PC-9 (cell line): ENCODE measurements around the gene CTNNA1. TPM values are rescaled to one million over a fixed set of nuclear protein-coding genes. Genes with fewer than 3 reads are reported as not detected.

Source experiments
- BruUV-seq: library from RNA; stranded (reverse); fragments of 400-500 nt; replicated peaks from 2 replicates; lab custom pipeline; 2021; lab: Mats Ljungman, UMichigan
- CTCF ChIA-PET: fragments of 300-600 bp; sonication (Branson Sonifier 250); formaldehyde crosslinking; loops from one replicate; lab custom pipeline; 2022; ENCODE audit warnings: antibody characterized with exemption; lab: Charles Lee
- POLR2A ChIA-PET: fragments of 300-600 bp; sonication (Branson Sonifier 250); formaldehyde crosslinking; loops from one replicate; lab custom pipeline; 2022; ENCODE audit warnings: antibody characterized with exemption; ENCODE audit not compliant: unreplicated experiment; lab: Charles Lee
- DNase-seq, 2 experiments: peaks; one replicate each; pipeline versions ENCODE4 v3.0.0 to v3.0.0-alpha.2; 2015 to 2022; ENCODE audit warnings: mixed read lengths in 1 of 2
- H2AFZ ChIP-seq: fragments of 200-600 bp; sonication (generic); 2 replicates; pipeline ENCODE4 v1.8.1; 2017; ENCODE audit warnings: antibody characterized with exemption
- H3F3A ChIP-seq: fragments of 200-600 bp; sonication (generic); 2 replicates; pipeline ENCODE4 v1.8.1; 2017; ENCODE audit warnings: antibody characterized with exemption, mild to moderate bottlenecking, low read depth; ENCODE audit not compliant: insufficient read depth
- H3K27ac ChIP-seq: fragments of 200-600 bp; sonication (generic); 2 replicates; pipeline ENCODE4 v1.6.1; 2016; ENCODE audit warnings: mixed run types
- H3K27me3 ChIP-seq: fragments of 200-600 bp; sonication (generic); 2 replicates; pipeline ENCODE4 v1.6.1; 2016; ENCODE audit warnings: low read depth, mixed run types; ENCODE audit not compliant: insufficient read depth
- H3K36me3 ChIP-seq: fragments of 200-600 bp; sonication (generic); 2 replicates; pipeline ENCODE4 v1.6.1; 2016; ENCODE audit warnings: low read depth, mixed run types
- H3K4me1 ChIP-seq: fragments of 200-600 bp; sonication (generic); replicated peaks from 2 replicates; pipeline ENCODE4 v1.6.1; 2016; ENCODE audit warnings: mixed run types; ENCODE audit not compliant: insufficient read depth
- H3K4me2 ChIP-seq: fragments of 200-600 bp; sonication (generic); 2 replicates; pipeline ENCODE4 v1.6.1; 2017; ENCODE audit warnings: mixed run types
- H3K4me3 ChIP-seq: fragments of 200-600 bp; sonication (generic); 2 replicates; pipeline ENCODE4 v1.6.1; 2016; ENCODE audit warnings: mixed run types
- H3K79me2 ChIP-seq: fragments of 200-600 bp; sonication (generic); 2 replicates; pipeline ENCODE4 v1.6.1; 2017; ENCODE audit warnings: low read depth, mixed run types
- H3K9me2 ChIP-seq: fragments of 200-600 bp; sonication (generic); 2 replicates; pipeline ENCODE4 v1.8.1; 2017; ENCODE audit warnings: mild to moderate bottlenecking; ENCODE audit not compliant: insufficient read depth
- H3K9me3 ChIP-seq: fragments of 200-600 bp; sonication (generic); 2 replicates; pipeline ENCODE4 v1.8.1; 2016; ENCODE audit warnings: low read depth; ENCODE audit not compliant: insufficient read depth
- H4K20me1 ChIP-seq: fragments of 200-600 bp; sonication (generic); 2 replicates; pipeline ENCODE4 v1.8.1; 2017; ENCODE audit not compliant: insufficient read depth
- EZH2 ChIP-seq: fragments of 200-600 bp; sonication (generic); IDR thresholded peaks from 2 replicates; pipeline ENCODE4 v1.8.0; 2017; ENCODE audit warnings: antibody characterized with exemption, low read depth
- intact Hi-C: fragments of 100-400 bp; cut with micrococcal nuclease; formaldehyde crosslinking; loops from one replicate; pipeline ENCODE4 v1.10.0; 2022; ENCODE audit not compliant: unreplicated experiment
- total RNA-seq: library from RNA; stranded (reverse); gene quantifications from 2 replicates; pipeline ENCODE4 v1.2.3, GENCODE V29; 2021
- TF ChIP-seq, protein P1 (sequence below): fragments of 200-600 bp; sonication (generic); conservative IDR thresholded peaks from 2 replicates; pipeline ENCODE4 v1.6.1; 2017; ENCODE audit warnings: mixed run types, antibody characterized with exemption, mild to moderate bottlenecking, moderate library complexity

The CTNNA1 gene
- total RNA-seq, 1 experiment from 2014 or later = 91.7 TPM

DNA sequence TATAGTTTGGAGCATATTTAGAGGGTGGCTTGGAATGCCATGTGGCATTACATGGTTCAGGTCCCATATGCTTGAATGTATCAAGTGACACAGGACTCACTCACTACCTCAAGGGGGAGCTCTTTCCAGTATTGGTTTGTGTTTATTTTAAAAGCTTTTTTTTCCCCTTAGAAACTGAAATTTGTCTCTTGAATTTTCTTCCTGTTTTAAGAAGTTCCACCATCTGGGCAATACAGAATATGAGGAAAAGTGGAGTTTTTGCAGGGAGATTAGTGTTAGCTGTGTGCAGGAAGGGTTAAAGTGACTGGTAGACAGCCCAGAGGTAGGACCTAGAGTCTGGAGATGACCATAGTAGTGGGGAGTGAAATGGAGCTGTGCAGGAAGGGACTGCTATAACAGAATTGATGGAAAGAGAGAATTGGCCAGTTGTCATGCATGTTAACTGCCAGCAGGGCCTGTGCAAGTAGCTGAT, 36.6 kb downstream of the CTNNA1 start:
- H3F3A ChIP-seq = peaks cover 27% of the 10 kb centered on the region
- H3K36me3 ChIP-seq = peaks cover 10% of the 10 kb centered on the region; the same call in 1 of the 2 replicates
- H3K4me3 ChIP-seq = no peak overlapping the region
- BruUV-seq = no TSS peak
- CTCF ChIA-PET = interaction anchor here (0.6 to 2.1 kb wide), 15 partner anchors 27 to 287 kb away, joined by 3 to 23 read pairs (median 3); partner anchors contain the start of gene HSPA9
- no peaks in the 10 kb centered on the region for H3K9me2 ChIP-seq
- DNase-seq = no peak
- POLR2A ChIA-PET = interaction anchor here (0.5 to 0.7 kb wide), 2 partner anchors 27 to 123 kb away, joined by 6 to 7 read pairs; no protein-coding TSS in a partner anchor
- no peak overlapping the region for H2AFZ ChIP-seq
- H3K27me3 ChIP-seq = no peaks in the 10 kb centered on the region
- no peaks in the 10 kb centered on the region for H3K9me3 ChIP-seq
- no peak overlapping the region for H3K27ac ChIP-seq
- no peak for TF ChIP-seq EZH2
- TF ChIP-seq, protein P1, sequence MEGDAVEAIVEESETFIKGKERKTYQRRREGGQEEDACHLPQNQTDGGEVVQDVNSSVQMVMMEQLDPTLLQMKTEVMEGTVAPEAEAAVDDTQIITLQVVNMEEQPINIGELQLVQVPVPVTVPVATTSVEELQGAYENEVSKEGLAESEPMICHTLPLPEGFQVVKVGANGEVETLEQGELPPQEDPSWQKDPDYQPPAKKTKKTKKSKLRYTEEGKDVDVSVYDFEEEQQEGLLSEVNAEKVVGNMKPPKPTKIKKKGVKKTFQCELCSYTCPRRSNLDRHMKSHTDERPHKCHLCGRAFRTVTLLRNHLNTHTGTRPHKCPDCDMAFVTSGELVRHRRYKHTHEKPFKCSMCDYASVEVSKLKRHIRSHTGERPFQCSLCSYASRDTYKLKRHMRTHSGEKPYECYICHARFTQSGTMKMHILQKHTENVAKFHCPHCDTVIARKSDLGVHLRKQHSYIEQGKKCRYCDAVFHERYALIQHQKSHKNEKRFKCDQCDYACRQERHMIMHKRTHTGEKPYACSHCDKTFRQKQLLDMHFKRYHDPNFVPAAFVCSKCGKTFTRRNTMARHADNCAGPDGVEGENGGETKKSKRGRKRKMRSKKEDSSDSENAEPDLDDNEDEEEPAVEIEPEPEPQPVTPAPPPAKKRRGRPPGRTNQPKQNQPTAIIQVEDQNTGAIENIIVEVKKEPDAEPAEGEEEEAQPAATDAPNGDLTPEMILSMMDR = peak; percentile 73
- H3K4me2 ChIP-seq = no peak overlapping the region
- intact Hi-C loops = no loop called here
- H4K20me1 ChIP-seq = peaks cover 52% of the 10 kb centered on the region
- H3K79me2 ChIP-seq = peaks cover 50% of the 10 kb centered on the region
- no peaks in the 10 kb centered on the region for H3K4me1 ChIP-seq

- Histone ChIP-seq H3K4me1 (no peaks in the 10 kb centered on the region), H3K9me2 (no peaks in the 10 kb centered on the region), H3K9me3 (no peaks in the 10 kb centered on the region), H3K27ac (no peak overlapping the region), H3K27me3 (no peaks in the 10 kb centered on the region), H3F3A (peaks cover 27% of the 10 kb centered on the region), H2AFZ (no peak overlapping the region), H3K4me3 (no peak overlapping the region), H4K20me1 (peaks cover 45% of the 10 kb centered on the region), H3K4me2 (no peak overlapping the region), H3K36me3 (peaks cover 9% of the 10 kb centered on the region; the same call in 1 of the 2 replicates), H3K79me2 (peaks cover 50% of the 10 kb centered on the region)
- POLR2A ChIA-PET = no interaction called here
- CTCF ChIA-PET = interaction anchor here (0.6 to 2.1 kb wide), 2 partner anchors 78 to 288 kb away, joined by 3 to 23 read pairs; no protein-coding TSS in a partner anchor
- TF ChIP-seq, protein P1 = no peak
- no peak for TF ChIP-seq EZH2
- intact Hi-C loops = no loop called here
- no TSS peak for BruUV-seq
- DNase-seq = no peak
Measured at GRCh38 chr5:138790684-138791083, 37.5 kb downstream of the CTNNA1 start.

GRCh38 chr5:138792195-138792790, 39.1 kb downstream of the CTNNA1 start:
- Histone ChIP-seq H3K9me2 (no peaks in the 10 kb centered on the region), H3K4me1 (no peaks in the 10 kb centered on the region), H3K79me2 (peaks cover 39% of the 10 kb centered on the region), H3K27me3 (no peaks in the 10 kb centered on the region), H2AFZ (no peak overlapping the region), H3K4me3 (no peak overlapping the region), H3F3A (peaks cover 15% of the 10 kb centered on the region; the same call in 1 of the 2 replicates), H4K20me1 (peaks cover 31% of the 10 kb centered on the region), H3K4me2 (no peak overlapping the region), H3K27ac (no peak overlapping the region), H3K36me3 (no peaks in the 10 kb centered on the region; the same call in 1 of the 2 replicates), H3K9me3 (no peaks in the 10 kb centered on the region)
- no peak for DNase-seq
- no peak for TF ChIP-seq EZH2
- TF ChIP-seq, protein P1 = no peak
- ChIA-PET POLR2A (interaction anchor here (0.6 kb wide), 1 partner anchor 76 kb away, joined by 5 read pairs; no protein-coding TSS in a partner anchor), CTCF (interaction anchor here (0.9 kb wide), 1 partner anchor 217 kb away, joined by 4 read pairs; the partner anchor contains the start of gene HSPA9)
- intact Hi-C loops = no loop called here
- BruUV-seq = no TSS peak
